ENCODE results near the gene COG1. TPM values are rescaled to one million over a fixed set of nuclear protein-coding genes. Genes with fewer than 3 reads are reported as not detected.

Gene COG1
- total and polyA plus RNA-seq, 9 of the 15 experiments (the other 6 are each of a cell fraction or from before 2014, with no cell fraction given): 9.5 to 26.8 (median 12.9) TPM

GRCh38 chr17:73196500-73196899 is 3.6 kb downstream of the COG1 start (continued):
- TF ChIP-seq, protein P1, sequence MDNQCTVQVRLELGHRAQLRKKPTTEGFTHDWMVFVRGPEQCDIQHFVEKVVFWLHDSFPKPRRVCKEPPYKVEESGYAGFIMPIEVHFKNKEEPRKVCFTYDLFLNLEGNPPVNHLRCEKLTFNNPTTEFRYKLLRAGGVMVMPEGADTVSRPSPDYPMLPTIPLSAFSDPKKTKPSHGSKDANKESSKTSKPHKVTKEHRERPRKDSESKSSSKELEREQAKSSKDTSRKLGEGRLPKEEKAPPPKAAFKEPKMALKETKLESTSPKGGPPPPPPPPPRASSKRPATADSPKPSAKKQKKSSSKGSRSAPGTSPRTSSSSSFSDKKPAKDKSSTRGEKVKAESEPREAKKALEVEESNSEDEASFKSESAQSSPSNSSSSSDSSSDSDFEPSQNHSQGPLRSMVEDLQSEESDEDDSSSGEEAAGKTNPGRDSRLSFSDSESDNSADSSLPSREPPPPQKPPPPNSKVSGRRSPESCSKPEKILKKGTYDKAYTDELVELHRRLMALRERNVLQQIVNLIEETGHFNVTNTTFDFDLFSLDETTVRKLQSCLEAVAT (IDR thresholded peaks at IDR 0.05): no peak
- TF ChIP-seq ZNF551 (CRISPR knock-in tag; IDR thresholded peaks at IDR 0.05): no peak
- no peak for TF ChIP-seq RUNX1 (IDR thresholded peaks at IDR 0.05; ENCODE audit: low read depth)
- no peak for TF ChIP-seq ZNF408 (CRISPR knock-in tag; IDR thresholded peaks at IDR 0.05; ENCODE audit: low read depth)
- TF ChIP-seq SMARCB1 (IDR thresholded peaks at IDR 0.05; ENCODE audit: insufficient read length, low read depth): no peak

- no peaks in the 10 kb centered on the region for H3K9me3 ChIP-seq (replicated peaks; ENCODE audit: control insufficient read depth, insufficient read depth, low read depth, low read length)
- peaks cover 12 to 17% of the 10 kb centered on the region in 2 experiments; a peak in 4 of 5 replicates for H3K4me1 ChIP-seq (replicated peaks in 1 of 2; ENCODE audit: control insufficient read depth in 2 of 2, insufficient read depth in 2 of 2, low read length in 2 of 2)
- peaks cover 16% of the 10 kb centered on the region for H3K79me2 ChIP-seq (ENCODE audit: control insufficient read depth, insufficient read depth, low read length)
- in situ Hi-C loops (cut with MboI) (no loop called here), intact Hi-C loops (cut with micrococcal nuclease) (no loop called here)
- ATAC-seq: no peak
- H3K9me1 ChIP-seq (ENCODE audit: control insufficient read depth, insufficient read depth, low read length): peaks cover 8% of the 10 kb centered on the region
- H4K20me1 ChIP-seq (replicated peaks; ENCODE audit: control insufficient read depth, insufficient read depth, low read length): peaks cover 13% of the 10 kb centered on the region
- CTCF ChIA-PET (ENCODE audit: low intra/inter-chr PET ratio): no interaction called here
- FAIRE-seq: no peak
- POLR2A ChIA-PET: interaction anchor here (0.7 to 3.6 kb wide), 2 partner anchors 12 to 145 kb away, joined by 3 to 15 read pairs; no protein-coding TSS in a partner anchor
- no peak overlapping the region for H3K9ac ChIP-seq (ENCODE audit: insufficient read depth in 1 of 2, low read depth in 2 of 2, low read length in 2 of 2)
- 79% methylated on average over 5 of the region's 5 CpGs for WGBS (ENCODE audit: insufficient coverage, low coverage, missing lambda C conversion rate)
- H3K27ac ChIP-seq (ENCODE audit: extremely low read depth, low read depth, low read length): no peak overlapping the region
- no peak overlapping the region for H3K4me3 ChIP-seq
- BruUV-seq (replicated peaks): no TSS peak
- H3K27me3 ChIP-seq (ENCODE audit: control insufficient read depth in 2 of 2, insufficient read depth in 2 of 2, low read length in 2 of 2): no peaks in the 10 kb centered on the region
- H3K36me3 ChIP-seq (ENCODE audit: control insufficient read depth, insufficient read depth, low read length): peaks cover 67% of the 10 kb centered on the region
- H3K4me2 ChIP-seq (ENCODE audit: insufficient read depth, low read length): no peak overlapping the region
- no peak overlapping the region for H2AFZ ChIP-seq (ENCODE audit: low read depth, low read length)
- no peak for DNase-seq (ENCODE audit: extremely low read depth in 1 of 4, low spot score in 3 of 4)
- no peak for TF ChIP-seq ZNF212 (CRISPR knock-in tag; IDR thresholded peaks at IDR 0.05)
- TF ChIP-seq MAZ (CRISPR knock-in tag; conservative IDR thresholded peaks at IDR 0.05 in 1 of 2, IDR thresholded peaks at IDR 0.05 in 1 of 2): no peak
- no peak for TF ChIP-seq GTF2E2 (tag; IDR thresholded peaks at IDR 0.05)
- TF ChIP-seq ZNF3 (CRISPR knock-in tag; IDR thresholded peaks at IDR 0.05): no peak
- TF ChIP-seq BHLHE40 (IDR thresholded peaks at IDR 0.05; ENCODE audit: low read length): no peak
- TF ChIP-seq PHF20 (IDR thresholded peaks at IDR 0.05; ENCODE audit: partially characterized antibody): no peak
- TF ChIP-seq, protein P2, sequence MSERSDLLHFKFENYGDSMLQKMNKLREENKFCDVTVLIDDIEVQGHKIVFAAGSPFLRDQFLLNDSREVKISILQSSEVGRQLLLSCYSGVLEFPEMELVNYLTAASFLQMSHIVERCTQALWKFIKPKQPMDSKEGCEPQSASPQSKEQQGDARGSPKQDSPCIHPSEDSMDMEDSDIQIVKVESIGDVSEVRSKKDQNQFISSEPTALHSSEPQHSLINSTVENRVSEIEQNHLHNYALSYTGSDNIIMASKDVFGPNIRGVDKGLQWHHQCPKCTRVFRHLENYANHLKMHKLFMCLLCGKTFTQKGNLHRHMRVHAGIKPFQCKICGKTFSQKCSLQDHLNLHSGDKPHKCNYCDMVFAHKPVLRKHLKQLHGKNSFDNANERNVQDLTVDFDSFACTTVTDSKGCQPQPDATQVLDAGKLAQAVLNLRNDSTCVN (CRISPR knock-in tag; IDR thresholded peaks at IDR 0.05): no peak
- TF ChIP-seq, protein P3, sequence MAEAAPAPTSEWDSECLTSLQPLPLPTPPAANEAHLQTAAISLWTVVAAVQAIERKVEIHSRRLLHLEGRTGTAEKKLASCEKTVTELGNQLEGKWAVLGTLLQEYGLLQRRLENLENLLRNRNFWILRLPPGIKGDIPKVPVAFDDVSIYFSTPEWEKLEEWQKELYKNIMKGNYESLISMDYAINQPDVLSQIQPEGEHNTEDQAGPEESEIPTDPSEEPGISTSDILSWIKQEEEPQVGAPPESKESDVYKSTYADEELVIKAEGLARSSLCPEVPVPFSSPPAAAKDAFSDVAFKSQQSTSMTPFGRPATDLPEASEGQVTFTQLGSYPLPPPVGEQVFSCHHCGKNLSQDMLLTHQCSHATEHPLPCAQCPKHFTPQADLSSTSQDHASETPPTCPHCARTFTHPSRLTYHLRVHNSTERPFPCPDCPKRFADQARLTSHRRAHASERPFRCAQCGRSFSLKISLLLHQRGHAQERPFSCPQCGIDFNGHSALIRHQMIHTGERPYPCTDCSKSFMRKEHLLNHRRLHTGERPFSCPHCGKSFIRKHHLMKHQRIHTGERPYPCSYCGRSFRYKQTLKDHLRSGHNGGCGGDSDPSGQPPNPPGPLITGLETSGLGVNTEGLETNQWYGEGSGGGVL (CRISPR knock-in tag; IDR thresholded peaks at IDR 0.05): no peak
- no peak for TF ChIP-seq ELF1 (tag; IDR thresholded peaks at IDR 0.05)
- no peak for TF ChIP-seq ETV5 (CRISPR knock-in tag; IDR thresholded peaks at IDR 0.05; ENCODE audit: low read depth)
- no peak for TF ChIP-seq RAD51 (IDR thresholded peaks at IDR 0.05; ENCODE audit: borderline replicate concordance, low read depth)
- TF ChIP-seq ZNF445 (CRISPR knock-in tag; IDR thresholded peaks at IDR 0.05; ENCODE audit: low read depth): no peak
- TF ChIP-seq BRD4 (IDR thresholded peaks at IDR 0.05): no peak
- no peak for TF ChIP-seq ZNF77 (CRISPR knock-in tag; IDR thresholded peaks at IDR 0.05)
- TF ChIP-seq ZNF354B (CRISPR knock-in tag; IDR thresholded peaks at IDR 0.05): no peak
- TF ChIP-seq SETDB1 (IDR thresholded peaks at IDR 0.05; ENCODE audit: low read length): no peak
Measured at GRCh38 chr17:73197161-73197560, 4.3 kb downstream of the COG1 start.

All from K562 (cell line).